H1 (cell line): ENCODE data around the gene OSBPL2. TPM values are rescaled to one million over a fixed set of nuclear protein-coding genes. Genes with fewer than 3 reads are reported as not detected.

Source experiments
- E2F6 ChIP-seq: IDR thresholded peaks from 2 replicates; pipeline ENCODE4 v1.6.1; 2012; ENCODE audit warnings: inconsistent platforms
- EZH2 ChIP-seq: fragments of 200-600 bp; sonication (generic); IDR thresholded peaks from 2 replicates; pipeline ENCODE4 v1.7.1; 2012; ENCODE audit warnings: low read depth, mild to moderate bottlenecking, moderate library complexity, low read length, inconsistent platforms; ENCODE audit not compliant: severe bottlenecking
- JUN ChIP-seq: IDR thresholded peaks from 2 replicates; pipeline ENCODE4 v1.6.1; 2011; ENCODE audit warnings: low read depth, mild to moderate bottlenecking, improper control_type of control experiment, low read length
- KDM4A ChIP-seq: IDR thresholded peaks from one replicate; pipeline ENCODE4 v1.7.1; 2012; ENCODE audit warnings: low read depth, mild to moderate bottlenecking, moderate library complexity, low read length, inconsistent platforms; ENCODE audit not compliant: severe bottlenecking
- KDM5A ChIP-seq: fragments of 200-600 bp; IDR thresholded peaks from 2 replicates; pipeline ENCODE4 v1.7.1; 2012; ENCODE audit warnings: mild to moderate bottlenecking, low read length, inconsistent platforms, mixed read lengths
- MAX ChIP-seq: IDR thresholded peaks from 2 replicates; pipeline ENCODE4 v1.6.1; 2012; ENCODE audit warnings: inconsistent platforms
- PHF8 ChIP-seq: fragments of 200-600 bp; sonication (generic); conservative IDR thresholded peaks from 2 replicates; pipeline ENCODE4 v1.7.1; 2012; ENCODE audit warnings: low read depth, mild to moderate bottlenecking, inconsistent platforms, low read length, moderate library complexity
- SAP30 ChIP-seq: fragments of 300-600 bp; sonication (generic); IDR thresholded peaks from 2 replicates; pipeline ENCODE4 v1.7.1; 2012; ENCODE audit warnings: low read length, moderate library complexity, mild to moderate bottlenecking, inconsistent platforms; ENCODE audit not compliant: insufficient read depth, insufficient replicate concordance
- SUZ12 ChIP-seq: fragments of 200-600 bp; sonication (generic); IDR thresholded peaks from 2 replicates; pipeline ENCODE4 v1.6.1; 2012; ENCODE audit warnings: mild to moderate bottlenecking, inconsistent platforms, low read length, moderate library complexity, mixed read lengths
- TAF1 ChIP-seq: IDR thresholded peaks from 2 replicates; pipeline ENCODE4 v1.6.1; 2011; ENCODE audit warnings: mild to moderate bottlenecking, low read depth, low read length
- polyA plus RNA-seq, 7 experiments: library from polyadenylated mRNA; depleted of rRNA in 3 of 7; stranded (reverse) in 5 of 7; unstranded in 2 of 7; fragments of >200 nt in 5 of 7; fragments of 200-250 nt in 2 of 7; gene quantifications; 1 replicate in 5 of 7; 2 replicates in 1 of 7; 4 replicates in 1 of 7; pipeline versions ENCODE4 v1.2.1 to v1.2.3, GENCODE V29; 2011 to 2013; ENCODE audit warnings: missing spikeins in 2 of 7, mixed read lengths in 2 of 7
- total RNA-seq: library from RNA; stranded (reverse); fragmentation: NEBNext Ultra II Directional; extraction: Animal tissue kit (Norgen Biotek cat#: 25700); gene quantifications from 2 replicates; pipeline ENCODE4 v1.2.1, GENCODE V29; 2021

The OSBPL2 gene
- total and polyA plus RNA-seq, 2 of the 8 experiments (the other 6 are each of a cell fraction or from before 2014, with no cell fraction given) = 11.7 to 42.4 TPM

- TF ChIP-seq SAP30 (no peak), KDM5A (no peak), MAX (peak; percentile 54), E2F6 (0 out of 2 replicates have a peak, but pooled peaks have one; percentile 26), EZH2 (peak; percentile 67), SUZ12 (peak; percentile 53), KDM4A (peak; percentile 73), TAF1 (0 out of 2 replicates have a peak, but pooled peaks have one; percentile 10), PHF8 (0 out of 2 replicates have a peak, but pooled peaks have one; percentile 23), JUN (no peak)
- TF ChIP-seq, all 59 proteins: peak for 8
These were observed 19.0 kb upstream of the OSBPL2 start (continued) for GRCh38 chr20:62219101-62219991.
